HPDE6-E6E7 (cell line): Measurements from ENCODE around the gene MRPL41.
A peak's percentile ranks its signal among the peaks of the same experiment; 100 is the strongest.
"Not testable (repeated sequence)": the region's sequence is repeated elsewhere in the genome, so short reads cannot be mapped to it uniquely, and the experiment has no call there.

Experiments used
- DNase-seq: peaks from one replicate; pipeline ENCODE4 v3.0.0; 2011; ENCODE audit warnings: missing footprints; ENCODE audit errors: extremely low spot score

Gene MRPL41

GRCh38 chr9:137582286-137582860 is 30.7 kb downstream of the MRPL41 start:
- no peak for DNase-seq

GRCh38 chr9:137583347-137583746 is 31.7 kb downstream of the MRPL41 start:
- no peak for DNase-seq

GRCh38 chr9:137583957-137584356 is 32.3 kb downstream of the MRPL41 start:
- DNase-seq: no peak

- DNase-seq: no peak
Measured at GRCh38 chr9:137586854-137587253, 35.2 kb downstream of the MRPL41 start.

GRCh38 chr9:137588311-137588710 is 36.6 kb downstream of the MRPL41 start:
- no peak for DNase-seq

- no peak for DNase-seq
Measured at GRCh38 chr9:137588891-137589290, 37.2 kb downstream of the MRPL41 start.

- no peak for DNase-seq
Measured at GRCh38 chr9:137589441-137590122, 37.9 kb downstream of the MRPL41 start.

GRCh38 chr9:137590123-137590468 is 38.4 kb downstream of the MRPL41 start:
- DNase-seq: no peak

GRCh38 chr9:137590469-137591383 is 39.0 kb downstream of the MRPL41 start, which contains the start of gene ZMYND19:
Gene ZMYND19 (minus strand): TSS chr9:137590512. CDS start chr9:137590263, 249 bp downstream.
- DNase-seq: peak; percentile 97

GRCh38 chr9:137592767-137593166 is 41.1 kb downstream of the MRPL41 start:
- DNase-seq: no peak

GRCh38 chr9:137593176-137593575 is 41.5 kb downstream of the MRPL41 start:
- DNase-seq: no peak

GRCh38 chr9:137596577-137596976 is 44.9 kb downstream of the MRPL41 start:
- DNase-seq: not testable (repeated sequence)

GRCh38 chr9:137598943-137599342 is 47.3 kb downstream of the MRPL41 start:
- no peak for DNase-seq
